Thoracic aorta (tissue), 2 donors: ENCODE measurements around the gene PRKCA. TPM values are rescaled to one million over a fixed set of nuclear protein-coding genes. Genes with fewer than 3 reads are reported as not detected.

Source experiments
- ATAC-seq: fragments of 150-250 bp; one replicate; pipeline ENCODE4 v1.8.0; 2017; ENCODE audit warnings: low read depth; ENCODE audit not compliant: insufficient number of reproducible peaks, low FRiP score
- DNase-seq: peaks from one replicate; pipeline ENCODE4 v3.0.0-alpha.2; 2020; ENCODE audit warnings: low spot score
- H3K27ac ChIP-seq, 2 donors: fragments of 200-600 bp; sonication (generic); 1 replicate in 1 of 2; 2 replicates in 1 of 2; pipeline ENCODE4 v1.5.1; 2016; ENCODE audit warnings: mild to moderate bottlenecking in 2 of 2, moderate library complexity in 2 of 2
- H3K27me3 ChIP-seq: fragments of 200-600 bp; sonication (generic); replicated peaks from 2 replicates; pipeline ENCODE4 v1.6.0; 2016; ENCODE audit warnings: mild to moderate bottlenecking; ENCODE audit not compliant: insufficient read depth
- H3K36me3 ChIP-seq: fragments of 200-600 bp; sonication (generic); one replicate; pipeline ENCODE4 v1.5.1; 2016
- H3K4me1 ChIP-seq, 2 donors: fragments of 200-600 bp; sonication (generic); 1 replicate in 1 of 2; 2 replicates in 1 of 2; pipeline versions ENCODE4 v1.5.1 to v1.6.0; 2016; ENCODE audit warnings: low read depth in 2 of 2, mild to moderate bottlenecking in 1 of 2; ENCODE audit not compliant: control insufficient read depth in 1 of 2
- H3K4me3 ChIP-seq: fragments of 200-600 bp; sonication (generic); 2 replicates; pipeline ENCODE4 v1.5.1; 2016; ENCODE audit warnings: mild to moderate bottlenecking
- H3K9me3 ChIP-seq: fragments of 200-600 bp; sonication (generic); 2 replicates; pipeline ENCODE4 v1.5.1; 2016
- CTCF ChIP-seq: fragments of 200-600 bp; sonication (generic); IDR thresholded peaks from one replicate; pipeline ENCODE4 v1.5.1; 2019; ENCODE audit warnings: antibody characterized with exemption
- total RNA-seq, 2 donors: library from RNA; depleted of rRNA; stranded (reverse); fragments of >200 nt; gene quantifications; one replicate each; pipeline versions ENCODE4 v1.1.0 to v1.2.3, GENCODE V29; 2016

Gene PRKCA
- total RNA-seq, 2 donors from 2014 or later, result 9.1 to 11.6 TPM

GRCh38 chr17:66307257-66307656 lies 4.8 kb downstream of the PRKCA start:
- Histone ChIP-seq H3K9me3 (no peaks in the 10 kb centered on the region), H3K27me3 (no peaks in the 10 kb centered on the region), H3K27ac (no peak overlapping the region), H3K36me3 (no peaks in the 10 kb centered on the region), H3K4me3 (no peak overlapping the region), H3K4me1 (peaks cover 0 to 5% of the 10 kb centered on the region in 2 donors)
- DNase-seq, result no peak
- TF ChIP-seq CTCF, result no peak
- ATAC-seq, result no peak

- DNase-seq, result no peak
- H3K36me3 ChIP-seq, result no peaks in the 10 kb centered on the region
- ATAC-seq, result no peak
- H3K9me3 ChIP-seq, result no peaks in the 10 kb centered on the region
- peaks cover 0 to 2% of the 10 kb centered on the region in 2 donors for H3K4me1 ChIP-seq
- no peak overlapping the region for H3K27ac ChIP-seq
- H3K27me3 ChIP-seq, result no peaks in the 10 kb centered on the region
- no peak overlapping the region for H3K4me3 ChIP-seq
- no peak for TF ChIP-seq CTCF
These were observed 6.4 kb downstream of the PRKCA start for GRCh38 chr17:66308856-66309255.

GRCh38 chr17:66309793-66310192 lies 7.4 kb downstream of the PRKCA start:
- Histone ChIP-seq H3K4me3 (no peak overlapping the region), H3K27ac (no peak overlapping the region), H3K27me3 (no peaks in the 10 kb centered on the region), H3K36me3 (no peaks in the 10 kb centered on the region), H3K9me3 (no peaks in the 10 kb centered on the region), H3K4me1 (no peaks in the 10 kb centered on the region)
- DNase-seq (no peak), ATAC-seq (no peak)
- no peak for TF ChIP-seq CTCF

GRCh38 chr17:66310528-66311148 lies 8.2 kb downstream of the PRKCA start:
- no peaks in the 10 kb centered on the region for H3K9me3 ChIP-seq
- no peak for DNase-seq
- H3K27me3 ChIP-seq, result no peaks in the 10 kb centered on the region
- no peaks in the 10 kb centered on the region for H3K36me3 ChIP-seq
- H3K4me1 ChIP-seq, result no peaks in the 10 kb centered on the region
- ATAC-seq, result no peak
- no peak for TF ChIP-seq CTCF
- H3K4me3 ChIP-seq, result no peak overlapping the region
- no peak overlapping the region for H3K27ac ChIP-seq

GRCh38 chr17:66312912-66313311 lies 10.5 kb downstream of the PRKCA start:
- Histone ChIP-seq H3K27me3 (no peaks in the 10 kb centered on the region), H3K9me3 (no peaks in the 10 kb centered on the region), H3K27ac (no peak overlapping the region), H3K4me3 (no peak overlapping the region), H3K36me3 (no peaks in the 10 kb centered on the region), H3K4me1 (no peaks in the 10 kb centered on the region)
- no peak for TF ChIP-seq CTCF
- no peak for DNase-seq
- ATAC-seq, result no peak
